Measurements from ENCODE around the gene SCP2. TPM values are rescaled to one million over a fixed set of nuclear protein-coding genes. Genes with fewer than 3 reads are reported as not detected.

The SCP2 gene
- total and polyA plus RNA-seq, 8 donors, result 130 to 208 (median 148) TPM

GRCh38 chr1:53037159-53037558, 110.1 kb downstream of the SCP2 start:
- ATAC-seq (no peak), DNase-seq (no peak)
- Histone ChIP-seq H3K4me3 (no peak overlapping the region), H3K4me1 (no peaks in the 10 kb centered on the region), H3K27ac (no peak overlapping the region), H3K9me3 (no peaks in the 10 kb centered on the region), H3K36me3 (peaks cover 0 to 38% of the 10 kb centered on the region in 2 donors), H3K27me3 (no peaks in the 10 kb centered on the region)
- TF ChIP-seq CTCF (IDR thresholded peaks at IDR 0.05), result no peak
- intact Hi-C loops (cut with DNase I), result no loop called here

- H3K4me1 ChIP-seq, result no peaks in the 10 kb centered on the region
- intact Hi-C loops (cut with DNase I), result no loop called here
- DNase-seq (no peak), ATAC-seq (no peak)
- no peak for TF ChIP-seq CTCF (IDR thresholded peaks at IDR 0.05)
- H3K27ac ChIP-seq, result no peak overlapping the region
- peaks cover 0 to 42% of the 10 kb centered on the region in 2 donors for H3K36me3 ChIP-seq
- no peaks in the 10 kb centered on the region for H3K27me3 ChIP-seq
- H3K4me3 ChIP-seq, result no peak overlapping the region
- no peaks in the 10 kb centered on the region for H3K9me3 ChIP-seq
These were observed 111.5 kb downstream of the SCP2 start for GRCh38 chr1:53038566-53038965.

GRCh38 chr1:53043271-53043670, 116.2 kb downstream of the SCP2 start:
- Histone ChIP-seq H3K4me1 (peaks cover 9% of the 10 kb centered on the region in 2 donors), H3K27ac (no peak overlapping the region), H3K27me3 (no peaks in the 10 kb centered on the region), H3K9me3 (no peaks in the 10 kb centered on the region), H3K4me3 (no peak overlapping the region), H3K36me3 (peaks cover 0 to 54% of the 10 kb centered on the region in 2 donors)
- DNase-seq (no peak), ATAC-seq (no peak)
- intact Hi-C loops (cut with DNase I), result no loop called here
- no peak for TF ChIP-seq CTCF (IDR thresholded peaks at IDR 0.05)

GRCh38 chr1:53044926-53045325, 117.8 kb downstream of the SCP2 start:
- no peak overlapping the region for H3K27ac ChIP-seq
- intact Hi-C loops (cut with DNase I), result no loop called here
- DNase-seq, result no peak
- peaks cover 9 to 14% of the 10 kb centered on the region in 2 donors for H3K4me1 ChIP-seq
- H3K27me3 ChIP-seq, result no peaks in the 10 kb centered on the region
- H3K4me3 ChIP-seq, result no peak overlapping the region
- H3K36me3 ChIP-seq, result peaks cover 0 to 55% of the 10 kb centered on the region in 2 donors
- no peak for ATAC-seq
- TF ChIP-seq CTCF (IDR thresholded peaks at IDR 0.05), result no peak
- no peaks in the 10 kb centered on the region for H3K9me3 ChIP-seq

DNA sequence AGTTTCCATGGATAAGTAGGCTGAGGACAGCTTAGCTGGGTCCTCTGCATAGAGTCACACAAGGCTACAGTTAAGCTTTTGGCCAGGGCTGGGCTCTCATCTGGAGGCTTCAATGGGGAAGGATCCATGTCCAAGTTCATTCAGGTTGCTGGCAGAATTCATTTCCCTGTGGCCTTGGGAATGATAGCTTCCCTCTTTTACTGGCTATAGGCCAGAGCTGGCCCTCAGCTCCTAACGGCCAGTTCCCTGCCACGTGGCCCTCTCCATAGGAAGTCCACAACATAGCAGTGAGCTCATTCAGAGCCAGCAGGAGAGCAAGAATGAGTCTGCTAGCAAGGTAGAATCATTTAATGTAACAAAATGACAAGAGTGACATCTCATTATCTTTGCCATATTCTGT, 119.9 kb downstream of the SCP2 start:
- peak; percentile 50 for ATAC-seq
- H3K4me3 ChIP-seq, result no peak overlapping the region
- no peaks in the 10 kb centered on the region for H3K27me3 ChIP-seq
- no peaks in the 10 kb centered on the region for H3K9me3 ChIP-seq
- intact Hi-C loops (cut with DNase I), result no loop called here
- no peak for DNase-seq
- TF ChIP-seq CTCF (IDR thresholded peaks at IDR 0.05), result no peak
- H3K36me3 ChIP-seq, result peaks cover 0 to 51% of the 10 kb centered on the region in 2 donors
- no peak overlapping the region for H3K27ac ChIP-seq
- H3K4me1 ChIP-seq, result peaks cover 9 to 18% of the 10 kb centered on the region in 2 donors
